Fibroblast of peridontal ligament (primary cell): ENCODE results near the gene DPYSL4.
"Not testable (repeated sequence)": the region's sequence is repeated elsewhere in the genome, so short reads cannot be mapped to it uniquely, and the experiment has no call there.

Experiments
- DNase-seq: peaks from one replicate; pipeline ENCODE4 v3.0.0-alpha.2; 2010; ENCODE audit errors: extremely low read depth

DPYSL4 gene

DNA sequence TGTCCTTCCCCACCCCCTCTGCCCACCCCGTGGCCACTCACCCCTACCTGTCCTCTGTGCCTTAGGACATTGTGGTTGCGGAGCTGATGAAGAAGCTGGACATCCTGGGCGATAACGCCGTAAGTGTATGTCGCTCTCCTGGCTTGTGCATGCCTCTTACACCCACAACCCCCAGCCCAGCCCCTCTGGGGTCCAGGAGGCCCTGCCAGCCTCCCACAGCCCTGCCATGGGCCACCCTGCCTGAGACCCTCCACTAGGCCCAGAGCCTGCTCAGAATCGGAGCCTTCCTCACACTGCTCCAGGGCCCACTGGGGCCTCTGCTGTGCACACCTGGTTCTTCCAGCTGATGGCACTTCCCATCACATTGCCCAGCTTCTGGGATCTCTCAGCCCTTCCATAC, 36.8 kb upstream of the DPYSL4 start:
- no peak for DNase-seq

DNA sequence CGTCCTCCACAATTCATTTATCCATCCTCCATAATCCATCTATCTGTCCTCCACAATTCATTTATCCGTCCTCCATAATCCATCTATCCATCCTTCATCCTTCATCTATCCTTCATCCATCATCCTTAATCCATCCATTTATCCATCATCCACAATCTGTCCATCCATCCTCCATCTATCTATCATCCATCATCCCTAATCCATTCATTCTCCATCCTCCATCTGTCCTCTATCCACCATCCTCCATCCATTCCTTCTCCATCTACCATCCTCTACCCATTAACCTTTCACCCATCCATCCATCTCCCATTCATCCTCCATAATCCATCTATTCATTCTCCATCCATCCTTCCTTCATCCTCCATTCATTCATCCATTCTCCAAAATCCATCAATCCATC, 36.0 kb upstream of the DPYSL4 start:
- no peak for DNase-seq

DNA sequence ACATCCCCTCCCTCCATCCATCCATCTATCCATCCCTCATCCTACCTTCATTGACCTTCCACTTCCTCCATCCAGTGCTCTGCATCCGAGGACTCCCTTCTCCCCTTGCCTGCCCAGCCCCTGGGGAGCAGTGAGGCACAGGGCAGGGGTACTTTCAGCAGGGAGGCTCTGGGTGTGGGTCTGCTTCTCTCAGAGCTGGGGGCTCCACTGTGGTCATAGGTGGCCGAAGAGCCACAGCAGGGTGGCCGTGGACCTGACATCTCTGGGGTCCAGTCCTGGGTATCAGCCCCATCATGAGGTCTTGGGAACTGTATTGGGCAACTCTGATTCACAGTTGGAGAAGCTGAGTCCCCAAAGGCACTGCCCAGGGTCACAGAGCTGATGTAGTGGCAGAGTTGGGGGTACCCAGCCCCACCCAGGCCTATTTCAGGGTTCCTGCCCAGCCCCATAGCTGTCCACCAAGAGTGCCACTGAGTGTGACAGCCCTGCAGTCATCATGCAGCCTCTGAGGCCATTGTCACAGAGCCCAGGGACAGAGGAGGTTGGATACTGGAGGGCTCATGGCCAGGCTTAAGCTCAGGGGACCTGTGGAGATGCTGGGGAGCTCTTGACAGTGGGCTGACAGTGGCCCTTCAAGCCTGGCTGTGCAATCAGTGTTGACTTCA, 35.3 kb upstream of the DPYSL4 start:
- no peak for DNase-seq

DNA sequence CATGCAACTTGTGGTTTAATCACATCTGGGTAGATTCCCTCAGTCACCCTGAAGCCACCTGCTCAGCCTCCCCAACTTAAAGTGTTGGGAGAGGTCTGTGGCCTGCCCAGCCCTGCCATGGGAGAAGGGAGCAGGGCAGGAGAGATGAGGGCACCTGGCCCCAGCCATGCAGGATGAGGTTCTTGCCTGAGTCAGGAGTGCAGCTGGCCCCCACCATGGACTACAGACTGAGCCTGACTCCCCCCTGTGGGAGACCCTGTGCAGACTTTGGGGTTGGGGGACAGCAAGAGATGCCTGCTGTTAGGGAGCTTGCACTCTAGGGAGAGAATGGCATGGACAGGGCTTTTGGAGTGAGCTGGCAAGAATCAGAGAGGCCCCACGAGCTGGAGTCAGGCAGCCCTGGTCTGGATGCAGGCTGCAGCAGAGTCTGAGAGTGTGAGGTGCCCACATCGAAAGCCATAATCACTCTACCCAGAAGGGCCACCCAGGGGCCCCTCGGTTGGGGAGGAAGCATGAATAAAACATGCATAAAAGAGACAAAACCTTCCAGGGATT, 34.7 kb upstream of the DPYSL4 start:
- DNase-seq, result no peak

DNA sequence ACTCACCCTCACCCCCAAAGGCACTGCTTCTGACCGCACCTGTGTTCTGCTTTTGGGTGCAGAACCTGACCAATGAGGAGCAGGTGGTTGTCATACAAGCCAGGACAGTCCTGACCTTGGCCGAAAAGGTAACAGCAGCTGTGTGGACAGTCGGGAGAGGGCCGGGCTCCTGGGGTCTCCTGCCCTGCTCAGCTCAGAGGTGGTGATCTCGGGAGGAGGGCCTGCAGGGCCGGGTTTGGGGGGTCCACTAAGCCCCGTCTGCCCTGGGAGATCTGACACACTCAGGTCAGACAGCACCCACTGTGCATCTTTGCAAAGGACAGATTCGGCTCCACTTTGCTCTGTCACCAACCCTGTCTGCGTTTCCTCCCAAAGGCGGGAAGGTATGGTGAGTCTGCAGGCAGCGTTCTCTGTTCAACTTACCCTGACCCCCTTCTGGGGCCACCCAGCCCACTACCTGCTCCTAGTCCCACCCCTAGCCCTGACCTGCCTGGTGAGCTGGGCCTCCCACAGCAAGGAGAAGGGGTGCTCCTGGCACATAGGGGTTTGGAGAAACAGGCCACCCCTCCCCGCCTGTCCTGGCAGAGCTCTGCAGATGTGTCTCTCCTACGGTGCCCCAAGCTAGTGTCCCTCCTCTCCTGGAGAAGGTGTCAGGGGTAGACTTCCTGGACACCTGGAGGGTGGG, 33.7 kb upstream of the DPYSL4 start:
- no peak for DNase-seq

DNA sequence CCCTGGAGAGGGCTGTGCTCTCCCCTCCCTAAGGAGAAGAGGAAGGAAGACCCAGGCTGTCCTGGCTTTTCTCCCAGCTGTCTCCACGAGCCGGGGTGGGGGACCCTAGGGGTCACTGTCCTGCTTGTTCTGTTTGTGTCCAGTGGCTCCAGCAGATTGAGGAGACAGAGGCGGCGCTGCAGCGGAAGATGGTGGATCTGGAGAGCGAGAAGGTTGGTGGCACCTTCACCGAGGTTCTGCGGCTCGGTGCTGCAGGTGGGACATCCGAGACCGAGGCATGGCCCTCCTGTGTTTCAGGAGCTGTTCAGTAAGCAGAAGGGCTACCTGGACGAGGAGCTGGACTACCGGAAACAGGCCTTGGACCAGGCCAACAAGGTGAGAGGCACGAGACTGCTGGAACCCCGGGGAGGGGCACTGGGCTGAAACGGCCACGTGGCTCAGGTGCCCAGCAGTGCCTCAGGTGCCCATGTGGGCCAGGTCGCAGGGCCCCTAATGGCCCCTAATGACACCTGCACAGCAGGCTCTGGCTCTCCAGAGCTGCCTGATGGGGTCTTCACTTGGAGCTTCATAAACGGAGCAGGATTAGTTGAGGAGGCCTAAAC, 33.0 kb upstream of the DPYSL4 start:
- DNase-seq, result no peak

DNA sequence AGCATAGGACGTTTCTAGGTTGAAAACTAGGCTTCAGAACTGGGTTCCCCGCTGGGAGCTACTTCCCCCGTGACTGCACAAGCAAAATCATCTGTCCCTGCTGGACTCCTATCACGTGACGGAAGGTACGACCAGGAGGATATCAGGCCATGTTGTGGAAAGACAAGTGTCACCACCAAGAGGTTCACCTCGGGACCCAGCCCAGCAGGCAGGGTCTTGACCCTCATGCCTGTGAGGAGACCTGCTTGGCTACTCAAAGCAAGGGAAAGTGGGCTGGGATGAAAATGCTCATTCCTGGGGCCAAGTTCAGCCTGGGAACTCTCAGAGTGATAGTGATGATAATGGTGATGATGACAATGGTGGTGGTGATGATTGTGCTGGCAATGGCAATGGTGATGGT, 32.3 kb upstream of the DPYSL4 start:
- no peak for DNase-seq

DNA sequence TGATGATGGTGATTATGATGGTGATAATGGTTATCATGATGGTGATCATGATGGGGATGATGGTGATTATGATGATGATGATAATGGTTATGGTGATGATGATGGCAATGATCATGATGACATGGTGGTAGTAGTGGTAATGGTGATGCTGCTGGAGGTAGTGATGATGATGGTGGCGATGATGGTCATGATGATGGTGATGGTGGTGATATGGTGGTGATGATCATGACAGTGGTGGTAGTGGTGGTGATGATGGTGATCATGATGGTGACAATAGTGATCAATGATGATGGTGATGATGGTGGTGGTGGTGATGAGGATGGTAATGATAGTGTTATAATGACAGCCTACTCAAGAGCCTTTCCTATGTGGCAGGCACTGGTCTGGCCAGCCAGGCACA, 31.8 kb upstream of the DPYSL4 start:
- DNase-seq, result no peak

DNA sequence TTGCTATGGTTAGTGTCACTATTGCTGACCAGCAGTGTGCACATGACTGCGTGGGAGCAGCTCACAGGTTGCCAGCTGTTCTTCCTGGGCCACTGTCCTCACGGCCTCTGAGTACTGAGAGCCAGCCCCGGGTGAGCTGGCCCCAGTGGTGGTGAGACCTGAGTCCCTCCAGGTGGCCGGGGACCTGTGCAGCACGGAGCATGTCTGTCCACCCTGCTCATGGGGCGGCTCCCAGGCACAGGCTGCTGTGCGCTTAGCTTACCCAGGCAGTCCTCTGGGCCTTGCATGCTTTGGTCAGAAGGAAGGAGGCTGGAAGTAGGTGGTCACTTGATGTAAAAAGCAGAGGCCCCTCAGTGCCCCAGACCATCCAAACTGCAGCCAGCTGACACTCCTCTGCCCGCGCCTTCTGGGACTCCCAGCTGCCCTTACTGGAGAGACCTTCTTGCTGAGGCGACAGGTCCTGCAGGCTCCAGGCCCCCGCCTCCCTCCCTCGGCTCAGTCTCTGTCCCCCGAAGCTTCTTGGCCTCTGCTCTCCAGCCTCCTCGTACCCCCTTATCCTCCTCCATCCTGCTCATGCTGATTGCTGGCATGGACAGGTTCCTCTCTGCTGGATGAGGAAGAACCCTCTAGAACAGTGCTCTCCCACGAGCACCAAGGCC, 30.9 kb upstream of the DPYSL4 start:
- no peak for DNase-seq

DNA sequence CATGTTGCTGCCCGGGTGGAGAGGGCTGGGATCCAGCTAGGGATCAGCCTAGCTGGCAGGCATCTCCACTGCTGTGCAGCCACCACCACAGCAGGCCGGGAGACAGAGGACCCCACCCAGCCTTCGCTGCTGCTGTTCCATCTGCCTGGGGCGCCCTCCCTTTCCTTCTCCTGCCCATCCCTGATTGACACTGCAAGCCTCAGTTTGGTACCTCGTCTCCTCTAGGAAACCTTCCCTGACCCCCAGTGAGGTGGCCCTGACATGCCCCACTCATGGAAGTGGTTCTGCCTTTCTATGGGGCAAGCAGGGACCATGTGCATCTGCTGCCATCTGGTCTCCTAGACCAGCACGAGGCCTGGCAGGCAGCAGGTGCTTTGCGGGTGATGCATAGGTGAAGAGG, 30.4 kb upstream of the DPYSL4 start:
- DNase-seq, result no peak

DNA sequence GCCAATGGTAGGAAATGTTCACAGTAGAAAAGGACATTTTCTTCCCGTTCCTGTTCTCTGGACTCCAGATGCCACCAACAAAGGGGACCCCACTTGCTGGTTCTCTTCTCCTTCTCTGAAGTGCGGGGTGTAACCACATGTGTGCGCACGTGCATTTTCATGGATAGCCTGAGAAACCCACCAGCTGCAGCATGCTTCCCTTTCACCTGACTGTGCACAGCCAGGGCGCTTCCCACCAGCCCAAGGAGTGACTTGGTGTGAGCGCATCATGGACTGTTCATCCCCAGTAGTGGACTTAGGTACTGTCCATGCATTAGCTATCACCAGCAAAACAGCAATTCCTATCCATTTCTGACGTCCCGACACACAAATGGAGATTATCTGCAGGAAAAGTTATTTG, 29.6 kb upstream of the DPYSL4 start:
- DNase-seq, result no peak

DNA sequence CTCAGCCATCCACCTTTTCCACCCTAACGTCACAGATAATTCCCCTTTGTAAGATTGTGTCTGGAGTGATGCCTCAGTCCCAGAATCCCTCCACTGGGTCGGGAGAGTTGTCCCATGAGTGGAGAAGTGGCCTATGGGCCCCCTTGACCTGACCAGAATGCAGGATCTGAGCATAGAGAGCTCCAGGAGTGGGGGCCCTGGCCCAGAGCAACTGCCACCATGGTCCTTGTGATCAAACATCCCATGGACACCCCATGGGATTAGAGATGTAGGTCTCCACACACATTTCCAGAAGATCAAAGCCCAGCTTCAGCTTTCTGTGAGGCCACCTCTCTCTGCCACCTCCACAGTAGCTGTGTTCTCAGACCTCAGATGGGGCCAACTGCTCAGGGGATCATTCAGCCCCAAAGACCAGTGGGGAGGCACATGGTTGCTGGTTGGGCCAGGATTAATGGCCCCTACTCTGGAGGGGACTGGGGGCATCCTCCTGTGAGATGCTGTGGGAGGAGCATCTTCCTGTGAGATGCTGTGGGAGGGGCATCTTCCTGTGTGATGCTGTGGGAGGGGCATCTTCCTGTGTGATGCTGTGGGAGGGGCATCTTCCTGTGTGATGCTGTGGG, 28.5 kb upstream of the DPYSL4 start:
- no peak for DNase-seq

DNA sequence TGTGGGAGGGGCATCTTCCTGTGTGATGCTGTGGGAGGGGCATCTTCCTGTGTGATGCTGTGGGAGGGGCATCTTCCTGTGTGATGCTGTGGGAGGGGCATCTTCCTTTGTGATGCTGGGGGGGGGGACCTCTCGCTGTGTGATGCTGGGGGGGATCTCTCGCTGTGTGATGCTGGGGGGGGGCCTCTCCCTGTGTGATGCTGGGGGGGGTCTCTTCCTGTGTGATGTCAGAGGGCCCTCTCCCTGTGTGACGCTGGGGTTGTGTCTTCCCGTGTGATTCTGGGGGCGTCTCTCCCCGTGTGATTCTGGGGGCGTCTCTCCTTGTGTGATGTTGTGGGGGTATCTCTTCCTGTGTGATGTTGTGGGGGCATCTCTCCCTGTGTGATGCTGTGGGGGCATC, 27.9 kb upstream of the DPYSL4 start:
- DNase-seq, result no peak

DNA sequence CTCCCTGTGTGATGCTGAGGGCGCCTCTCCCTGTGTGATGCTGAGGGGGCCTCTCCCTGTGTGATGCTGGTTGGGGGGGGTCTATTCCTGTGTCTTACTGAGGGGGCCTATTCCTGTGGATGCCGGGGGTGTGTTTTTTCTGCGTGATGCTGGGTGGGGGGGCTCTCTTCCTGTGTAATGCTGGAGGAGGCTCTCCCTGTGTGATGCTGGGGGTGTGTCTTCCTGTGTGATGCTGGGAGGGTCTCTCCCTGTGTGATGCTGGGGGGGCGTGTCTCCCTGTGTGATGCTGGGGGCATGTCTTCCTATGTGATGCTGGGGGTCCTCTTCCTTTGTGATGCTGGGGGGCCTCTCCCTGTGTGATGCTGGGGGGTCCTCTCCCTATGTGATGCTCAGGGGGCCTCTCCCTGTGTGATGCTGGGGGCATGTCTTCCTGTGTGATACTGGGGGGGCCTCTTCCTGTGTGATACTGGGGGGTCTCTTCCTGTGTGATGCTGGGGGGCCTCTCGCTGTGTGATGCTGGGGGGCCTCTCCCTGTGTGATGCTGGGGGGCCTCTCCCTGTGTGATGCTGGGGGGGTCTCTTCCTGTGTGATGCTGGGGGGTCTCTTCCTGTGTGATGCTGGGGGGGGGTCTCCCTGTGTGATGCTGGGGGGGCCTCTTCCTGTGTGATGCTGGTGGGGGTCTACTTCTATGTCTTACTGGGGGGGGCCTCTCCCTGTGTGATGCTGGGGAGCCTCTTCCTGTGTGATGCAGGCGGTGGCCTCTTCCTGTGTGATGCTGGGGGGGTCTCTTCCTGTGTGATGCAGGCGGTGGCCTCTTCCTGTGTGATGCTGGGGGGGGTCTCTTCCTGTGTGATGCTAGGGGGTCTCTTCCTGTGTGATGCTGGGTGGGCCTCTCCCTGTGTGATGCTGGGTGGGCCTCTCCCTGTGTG, 27.2 kb upstream of the DPYSL4 start:
- not testable (repeated sequence) for DNase-seq

DNA sequence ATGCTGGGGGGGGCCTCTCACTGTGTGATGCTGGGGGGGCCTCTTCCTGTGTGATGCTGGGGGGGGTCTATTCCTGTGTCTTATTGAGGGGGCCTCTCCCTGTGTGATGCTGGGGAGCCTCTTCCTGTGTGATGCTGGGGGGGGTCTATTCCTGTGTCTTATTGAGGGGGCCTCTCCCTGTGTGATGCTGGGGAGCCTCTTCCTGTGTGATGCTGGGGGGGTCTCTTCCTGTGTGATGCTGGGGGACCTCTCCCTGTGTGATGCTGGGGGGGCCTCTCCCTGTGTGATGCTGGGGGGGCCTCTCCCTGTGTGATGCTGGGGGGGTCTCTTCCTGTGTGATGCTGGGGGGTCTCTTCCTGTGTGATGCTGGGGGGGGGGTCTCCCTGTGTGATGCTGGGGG, 26.5 kb upstream of the DPYSL4 start:
- not testable (repeated sequence) for DNase-seq

DNA sequence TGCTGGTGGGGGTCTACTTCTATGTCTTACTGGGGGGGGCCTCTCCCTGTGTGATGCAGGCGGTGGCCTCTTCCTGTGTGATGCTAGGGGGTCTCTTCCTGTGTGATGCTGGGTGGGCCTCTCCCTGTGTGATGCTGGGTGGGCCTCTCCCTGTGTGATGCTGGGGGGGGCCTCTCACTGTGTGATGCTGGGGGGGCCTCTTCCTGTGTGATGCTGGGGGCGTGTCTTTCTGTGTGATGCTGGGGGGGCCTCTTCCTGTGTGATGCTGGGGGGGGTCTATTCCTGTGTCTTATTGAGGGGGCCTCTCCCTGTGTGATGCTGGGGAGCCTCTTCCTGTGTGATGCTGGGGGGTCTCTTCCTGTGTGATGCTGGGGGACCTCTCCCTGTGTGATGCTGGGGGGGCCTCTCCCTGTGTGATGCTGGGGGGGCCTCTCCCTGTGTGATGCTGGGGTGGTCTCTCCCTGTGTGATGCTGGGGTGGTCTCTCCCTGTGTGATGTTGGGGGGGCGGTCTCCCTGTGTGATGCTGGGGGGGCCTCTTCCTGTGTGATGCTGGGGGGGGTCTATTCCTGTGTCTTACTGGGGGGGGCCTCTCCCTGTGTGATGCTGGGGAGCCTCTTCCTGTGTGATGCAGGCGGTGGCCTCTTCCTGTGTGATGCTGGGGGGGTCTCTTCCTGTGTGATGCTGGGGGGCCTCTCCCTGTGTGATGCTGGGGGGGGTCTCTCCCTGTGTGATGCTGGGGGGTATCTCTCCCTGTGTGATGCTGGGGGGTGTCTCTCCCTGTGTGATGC, 25.7 kb upstream of the DPYSL4 start:
- DNase-seq, result not testable (repeated sequence)

DNA sequence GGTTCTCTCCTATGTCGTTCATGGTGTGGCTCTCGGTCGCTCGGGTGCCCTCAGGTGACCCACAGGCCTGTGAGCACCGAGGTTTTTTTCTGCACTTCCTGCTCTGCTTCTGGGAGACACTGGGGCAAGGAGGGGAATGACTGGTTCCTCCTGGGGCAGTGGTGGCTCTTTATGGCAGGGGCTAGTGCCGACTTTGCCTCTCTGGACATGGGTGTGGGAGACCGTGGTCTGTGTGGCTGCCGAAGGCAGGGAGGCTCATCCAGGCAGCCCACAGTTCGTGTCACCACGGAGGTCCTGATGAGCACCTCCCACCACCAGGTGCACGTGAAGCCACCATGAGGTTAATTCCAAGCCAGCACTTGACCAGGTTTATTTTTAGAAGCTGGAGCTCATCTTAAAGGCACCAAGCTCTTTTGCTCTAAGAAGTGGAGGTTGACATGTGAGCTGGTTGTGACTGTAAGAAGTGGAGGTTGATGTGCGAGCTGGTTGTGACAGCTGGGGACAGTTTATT, 24.7 kb upstream of the DPYSL4 start:
- DNase-seq, result no peak

DNA sequence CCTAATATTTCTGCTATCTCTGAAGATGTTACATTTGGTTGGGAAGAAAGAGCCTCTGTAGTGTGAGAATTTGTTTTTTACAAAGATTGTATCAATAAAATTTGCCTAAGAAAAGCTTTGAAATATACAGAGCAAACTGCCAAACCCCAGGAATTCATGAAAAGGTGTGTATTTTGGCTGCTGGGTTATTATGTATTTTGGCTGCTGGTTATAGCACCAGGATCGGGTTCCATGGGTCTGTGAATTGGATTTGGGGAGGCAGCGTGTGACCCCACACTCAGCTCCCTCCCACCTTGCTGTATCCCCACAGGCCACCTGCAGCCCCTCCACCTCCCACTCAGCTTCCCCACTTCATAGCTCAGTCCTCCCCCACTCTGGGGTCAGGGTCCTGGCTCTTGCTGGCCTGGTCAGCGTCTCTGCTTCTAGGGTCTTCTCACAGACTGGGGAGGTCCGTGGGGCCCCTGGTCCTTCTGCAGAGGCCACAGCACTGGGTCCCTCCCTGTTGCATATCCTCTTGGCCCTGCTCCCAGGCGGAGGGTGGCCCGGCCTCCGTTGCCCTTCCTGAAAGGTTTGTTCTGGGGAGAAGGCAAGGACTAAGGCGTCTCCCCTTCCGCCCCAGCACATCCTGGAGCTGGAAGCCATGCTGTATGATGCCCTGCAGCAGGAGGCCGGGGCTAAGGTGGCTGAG, 24.0 kb upstream of the DPYSL4 start:
- no peak for DNase-seq

DNA sequence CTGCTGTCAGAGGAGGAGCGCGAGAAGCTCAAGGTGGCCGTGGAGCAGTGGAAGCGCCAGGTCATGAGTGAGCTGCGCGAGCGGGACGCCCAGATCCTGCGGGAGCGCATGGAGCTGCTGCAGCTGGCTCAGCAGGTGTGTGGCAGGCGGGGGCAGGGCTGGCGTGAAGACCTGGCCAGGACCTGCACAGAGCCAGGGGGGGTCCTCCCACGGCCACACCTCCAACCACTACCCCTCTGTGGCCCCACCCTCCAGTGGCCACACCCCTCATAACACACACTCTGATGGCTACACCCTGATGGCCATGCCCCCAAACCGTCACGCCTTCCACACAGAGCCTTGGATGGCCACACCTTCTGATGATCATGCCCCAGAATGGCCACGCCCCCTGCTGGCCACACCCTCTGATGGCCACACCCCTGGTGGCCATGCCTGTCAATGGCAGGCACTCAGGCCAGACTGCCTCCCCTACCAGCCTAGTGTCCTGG, 23.4 kb upstream of the DPYSL4 start:
- DNase-seq, result no peak
